ENCODE results near the gene SSBP4.

Gene SSBP4

GRCh38 chr19:18431351-18432197 is 12.4 kb downstream of the SSBP4 start:
- Histone ChIP-seq H3K79me2 (ENCODE audit: insufficient read depth, low read depth) (no peaks in the 10 kb centered on the region), H3K4me2 (peak overlapping the region; percentile 39; the same call in 1 of the 2 replicates), H2AFZ (ENCODE audit: low read depth) (no peak overlapping the region), H3K36me3 (ENCODE audit: insufficient read depth) (no peaks in the 10 kb centered on the region), H4K20me1 (ENCODE audit: insufficient read depth) (no peaks in the 10 kb centered on the region), H3K4me1 (ENCODE audit: low read depth, poor library complexity, severe bottlenecking) (peaks cover 31% of the 10 kb centered on the region), H3K4me3 (IDR thresholded peaks at IDR 0.05; ENCODE audit: insufficient read depth, low read depth, low read length) (no peak overlapping the region), H3K9ac (peak overlapping the region; percentile 78; the same call in 1 of the 2 replicates), H3K27me3 (ENCODE audit: insufficient read depth, low read depth) (no peaks in the 10 kb centered on the region), H3K27ac (no peak overlapping the region)
- TF ChIP-seq, protein P1, sequence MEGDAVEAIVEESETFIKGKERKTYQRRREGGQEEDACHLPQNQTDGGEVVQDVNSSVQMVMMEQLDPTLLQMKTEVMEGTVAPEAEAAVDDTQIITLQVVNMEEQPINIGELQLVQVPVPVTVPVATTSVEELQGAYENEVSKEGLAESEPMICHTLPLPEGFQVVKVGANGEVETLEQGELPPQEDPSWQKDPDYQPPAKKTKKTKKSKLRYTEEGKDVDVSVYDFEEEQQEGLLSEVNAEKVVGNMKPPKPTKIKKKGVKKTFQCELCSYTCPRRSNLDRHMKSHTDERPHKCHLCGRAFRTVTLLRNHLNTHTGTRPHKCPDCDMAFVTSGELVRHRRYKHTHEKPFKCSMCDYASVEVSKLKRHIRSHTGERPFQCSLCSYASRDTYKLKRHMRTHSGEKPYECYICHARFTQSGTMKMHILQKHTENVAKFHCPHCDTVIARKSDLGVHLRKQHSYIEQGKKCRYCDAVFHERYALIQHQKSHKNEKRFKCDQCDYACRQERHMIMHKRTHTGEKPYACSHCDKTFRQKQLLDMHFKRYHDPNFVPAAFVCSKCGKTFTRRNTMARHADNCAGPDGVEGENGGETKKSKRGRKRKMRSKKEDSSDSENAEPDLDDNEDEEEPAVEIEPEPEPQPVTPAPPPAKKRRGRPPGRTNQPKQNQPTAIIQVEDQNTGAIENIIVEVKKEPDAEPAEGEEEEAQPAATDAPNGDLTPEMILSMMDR (conservative IDR thresholded peaks at IDR 0.05; ENCODE audit: low read depth, low read length) = no peak

- Histone ChIP-seq H2AFZ (ENCODE audit: low read depth) (peak overlapping the region; percentile 44; the same call in 1 of the 2 replicates), H4K20me1 (ENCODE audit: insufficient read depth) (no peaks in the 10 kb centered on the region), H3K27me3 (ENCODE audit: insufficient read depth, low read depth) (no peaks in the 10 kb centered on the region), H3K4me1 (ENCODE audit: low read depth, poor library complexity, severe bottlenecking) (peaks cover 31% of the 10 kb centered on the region), H3K27ac (peak overlapping the region; percentile 56), H3K36me3 (ENCODE audit: insufficient read depth) (no peaks in the 10 kb centered on the region), H3K9ac (peak overlapping the region; percentile 78), H3K4me3 (IDR thresholded peaks at IDR 0.05; ENCODE audit: insufficient read depth, low read depth, low read length) (no peak overlapping the region), H3K4me2 (peak overlapping the region; percentile 58), H3K79me2 (ENCODE audit: insufficient read depth, low read depth) (no peaks in the 10 kb centered on the region)
- TF ChIP-seq, protein P1 (conservative IDR thresholded peaks at IDR 0.05; ENCODE audit: low read depth, low read length) = no peak
Observed at GRCh38 chr19:18432275-18433014, 13.2 kb downstream of the SSBP4 start.

GRCh38 chr19:18433015-18433691 is 14.0 kb downstream of the SSBP4 start:
- TF ChIP-seq, protein P1 (conservative IDR thresholded peaks at IDR 0.05; ENCODE audit: low read depth, low read length) = no peak
- Histone ChIP-seq H2AFZ (ENCODE audit: low read depth) (peak overlapping the region; percentile 44), H3K9ac (peak overlapping the region; percentile 78), H3K36me3 (ENCODE audit: insufficient read depth) (no peaks in the 10 kb centered on the region), H3K4me2 (peak overlapping the region; percentile 58), H4K20me1 (ENCODE audit: insufficient read depth) (no peaks in the 10 kb centered on the region), H3K27ac (peak overlapping the region; percentile 56), H3K4me3 (IDR thresholded peaks at IDR 0.05; ENCODE audit: insufficient read depth, low read depth, low read length) (no peak overlapping the region), H3K4me1 (ENCODE audit: low read depth, poor library complexity, severe bottlenecking) (peaks cover 29% of the 10 kb centered on the region), H3K27me3 (ENCODE audit: insufficient read depth, low read depth) (no peaks in the 10 kb centered on the region), H3K79me2 (ENCODE audit: insufficient read depth, low read depth) (no peaks in the 10 kb centered on the region)

GRCh38 chr19:18433735-18434398 is 14.7 kb downstream of the SSBP4 start:
- no peaks in the 10 kb centered on the region for H4K20me1 ChIP-seq (ENCODE audit: insufficient read depth)
- no peaks in the 10 kb centered on the region for H3K36me3 ChIP-seq (ENCODE audit: insufficient read depth)
- H2AFZ ChIP-seq (ENCODE audit: low read depth) = no peak overlapping the region
- no peak overlapping the region for H3K4me3 ChIP-seq (IDR thresholded peaks at IDR 0.05; ENCODE audit: insufficient read depth, low read depth, low read length)
- peaks cover 22% of the 10 kb centered on the region for H3K4me1 ChIP-seq (ENCODE audit: low read depth, poor library complexity, severe bottlenecking)
- H3K79me2 ChIP-seq (ENCODE audit: insufficient read depth, low read depth) = no peaks in the 10 kb centered on the region
- H3K9ac ChIP-seq = no peak overlapping the region
- no peak overlapping the region for H3K27ac ChIP-seq
- H3K4me2 ChIP-seq = 0 out of 2 replicates have a peak overlapping the region, but pooled peaks have one; percentile 15
- TF ChIP-seq, protein P1 (conservative IDR thresholded peaks at IDR 0.05; ENCODE audit: low read depth, low read length) = no peak
- no peaks in the 10 kb centered on the region for H3K27me3 ChIP-seq (ENCODE audit: insufficient read depth, low read depth)
